SK-N-SH (cell line): ENCODE data around the gene TGM3. TPM values are rescaled to one million over a fixed set of nuclear protein-coding genes. Genes with fewer than 3 reads are reported as not detected.

Experiments
- CTCF ChIA-PET: fragments of 300-600, 350-600 bp; formaldehyde crosslinking; extraction: SDS; loops from one replicate; lab custom pipeline; 2021; lab: Yijun Ruan, JAX
- POLR2A ChIA-PET: fragments of 350-600 bp; sonication (Branson Sonifier 250); formaldehyde crosslinking; extraction: SDS; loops from one replicate; lab custom pipeline; 2020; ENCODE audit warnings: antibody characterized with exemption, inconsistent platforms; lab: Yijun Ruan, JAX
- DNase-seq: peaks from one replicate; pipeline ENCODE4 v3.0.0; 2012
- H2AFZ ChIP-seq: fragments of 200-600 bp; sonication (generic); 2 replicates; pipeline ENCODE4 v1.8.1; 2016; ENCODE audit warnings: antibody characterized with exemption, mild to moderate bottlenecking, low read depth
- H3F3A ChIP-seq: fragments of 200-600 bp; sonication (generic); replicated peaks from 2 replicates; pipeline ENCODE3; 2016; ENCODE audit warnings: antibody characterized with exemption, mild to moderate bottlenecking; ENCODE audit not compliant: insufficient read depth
- H3K27ac ChIP-seq, 2 experiments: fragments of 200-500 bp in 1 of 2; fragments of 200-600 bp in 1 of 2; sonication (Bioruptor generic) in 1 of 2; sonication (generic), shearing (Covaris generic) in 1 of 2; 2 replicates each; pipeline versions ENCODE4 v1.5.1 to v1.6.1; 2014 to 2016; ENCODE audit warnings: low read depth in 2 of 2, inconsistent platforms in 1 of 2, low read length in 1 of 2, mild to moderate bottlenecking in 1 of 2, mixed read lengths in 1 of 2
- H3K27me3 ChIP-seq: fragments of 200-600 bp; sonication (generic), shearing (Covaris generic); 2 replicates; pipeline ENCODE4 v1.6.1; 2016; ENCODE audit warnings: mixed run types; ENCODE audit not compliant: insufficient read depth
- H3K36me3 ChIP-seq, 2 experiments: fragments of 200-500 bp in 1 of 2; fragments of 200-600 bp in 1 of 2; sonication (Bioruptor generic) in 1 of 2; sonication (generic) in 1 of 2; replicated peaks in 1 of 2; 2 replicates each; pipeline versions ENCODE3 to v1.5.1; 2014 to 2016; ENCODE audit warnings: low read length in 1 of 2, mild to moderate bottlenecking in 1 of 2; ENCODE audit not compliant: insufficient read depth in 2 of 2, control insufficient read depth in 1 of 2
- H3K4me1 ChIP-seq, 2 experiments: fragments of 200-500 bp in 1 of 2; fragments of 200-600 bp in 1 of 2; sonication (Bioruptor generic) in 1 of 2; sonication (generic), shearing (Covaris generic) in 1 of 2; 2 replicates each; pipeline versions ENCODE4 v1.5.1 to v1.6.1; 2014 to 2016; ENCODE audit warnings: low read depth in 1 of 2, low read length in 1 of 2, mixed run types in 1 of 2; ENCODE audit not compliant: insufficient read depth in 2 of 2, control insufficient read depth in 1 of 2
- H3K4me2 ChIP-seq: fragments of 200-600 bp; sonication (generic), shearing (Covaris generic); 2 replicates; pipeline ENCODE4 v1.6.1; 2017; ENCODE audit warnings: mixed run types
- H3K4me3 ChIP-seq, 2 experiments: fragments of 200-500 bp in 1 of 2; fragments of 200-600 bp in 1 of 2; sonication (Bioruptor generic) in 1 of 2; sonication (generic), shearing (Covaris generic) in 1 of 2; 2 replicates each; pipeline versions ENCODE4 v1.5.1 to v1.8.1; 2014 to 2016; ENCODE audit warnings: low read depth in 2 of 2, inconsistent platforms in 1 of 2, low read length in 1 of 2, mild to moderate bottlenecking in 1 of 2, mixed read lengths in 1 of 2, moderate library complexity in 1 of 2
- H3K79me2 ChIP-seq: fragments of 200-600 bp; sonication (generic); 2 replicates; pipeline ENCODE4 v1.8.1; 2017; ENCODE audit warnings: mild to moderate bottlenecking; ENCODE audit not compliant: insufficient read depth
- H3K9ac ChIP-seq: fragments of 200-600 bp; sonication (generic); 2 replicates; pipeline ENCODE4 v1.6.1; 2017; ENCODE audit warnings: mixed run types
- H3K9me2 ChIP-seq: fragments of 200-600 bp; sonication (generic); 2 replicates; pipeline ENCODE4 v1.6.1; 2017; ENCODE audit warnings: mixed run types
- H3K9me3 ChIP-seq: fragments of 200-600 bp; sonication (generic); 2 replicates; pipeline ENCODE4 v1.6.1; 2017; ENCODE audit warnings: mixed run types, mild to moderate bottlenecking, moderate library complexity
- H4K20me1 ChIP-seq: fragments of 200-600 bp; sonication (generic); 2 replicates; pipeline ENCODE4 v1.6.1; 2017; ENCODE audit warnings: mild to moderate bottlenecking, mixed run types; ENCODE audit not compliant: insufficient read depth
- EZH2phosphoT487 ChIP-seq: fragments of 200-600 bp; sonication (generic); IDR thresholded peaks from 2 replicates; pipeline ENCODE4 v1.6.1; 2017; ENCODE audit warnings: low read depth, mixed run types, mild to moderate bottlenecking, antibody characterized with exemption, moderate library complexity, borderline replicate concordance
- MEF2A ChIP-seq: IDR thresholded peaks from 2 replicates; pipeline ENCODE4 v1.4.0; 2012; ENCODE audit warnings: low read depth, borderline replicate concordance
- NRF1 ChIP-seq: IDR thresholded peaks from 2 replicates; pipeline ENCODE4 v1.6.1; 2012; ENCODE audit warnings: low read depth, mild to moderate bottlenecking, low read length
- RCOR1 ChIP-seq: fragments of 150-350 bp; IDR thresholded peaks from 2 replicates; pipeline ENCODE4 v1.6.1; 2017; ENCODE audit warnings: antibody characterized with exemption, low read length
- RXRA ChIP-seq: IDR thresholded peaks from 2 replicates; pipeline ENCODE4 v1.4.0; 2012; ENCODE audit warnings: low read depth, mild to moderate bottlenecking, borderline replicate concordance
- TAF1 ChIP-seq: IDR thresholded peaks from 2 replicates; pipeline ENCODE4 v1.6.1; 2012; ENCODE audit warnings: low read depth, mild to moderate bottlenecking, low read length, moderate library complexity, borderline replicate concordance
- WGBS: methylation state at CpG from one replicate; pipeline ENCODE4 v1.1.6; 2017; ENCODE audit warnings: low lambda C conversion rate; 5-methylcytosine and 5-hydroxymethylcytosine counted together
- polyA plus RNA-seq, 3 experiments: library from polyadenylated mRNA; depleted of rRNA; stranded (reverse); fragments of >200 nt; gene quantifications; 2 replicates each; pipeline ENCODE4 v1.2.3, GENCODE V29; 2012
- TF ChIP-seq, protein P1 (sequence below): IDR thresholded peaks from 2 replicates; pipeline ENCODE4 v1.4.0; 2012; ENCODE audit warnings: low read depth, borderline replicate concordance
- TF ChIP-seq, protein P2 (sequence below): fragments of 150-350 bp; IDR thresholded peaks from 2 replicates; pipeline ENCODE4 v1.6.1; 2017; ENCODE audit warnings: antibody characterized with exemption, low read length, low read depth, borderline replicate concordance
- TF ChIP-seq, protein P3 (sequence below): fragments of 150-350 bp; IDR thresholded peaks from 2 replicates; pipeline ENCODE4 v1.6.1; 2016; ENCODE audit warnings: mild to moderate bottlenecking, low read depth, low read length
- TF ChIP-seq, protein P4 (sequence below): IDR thresholded peaks from 2 replicates; pipeline ENCODE4 v1.6.1; 2012; ENCODE audit warnings: mild to moderate bottlenecking, low read depth, low read length, moderate library complexity
- TF ChIP-seq, protein P5 (sequence below): IDR thresholded peaks from 2 replicates; pipeline ENCODE4 v1.4.0; 2012; ENCODE audit warnings: low read depth, borderline replicate concordance

TGM3 gene
- polyA plus RNA-seq, 1 of the 3 experiments (the other 2 are of a cell fraction) = not detected

DNA sequence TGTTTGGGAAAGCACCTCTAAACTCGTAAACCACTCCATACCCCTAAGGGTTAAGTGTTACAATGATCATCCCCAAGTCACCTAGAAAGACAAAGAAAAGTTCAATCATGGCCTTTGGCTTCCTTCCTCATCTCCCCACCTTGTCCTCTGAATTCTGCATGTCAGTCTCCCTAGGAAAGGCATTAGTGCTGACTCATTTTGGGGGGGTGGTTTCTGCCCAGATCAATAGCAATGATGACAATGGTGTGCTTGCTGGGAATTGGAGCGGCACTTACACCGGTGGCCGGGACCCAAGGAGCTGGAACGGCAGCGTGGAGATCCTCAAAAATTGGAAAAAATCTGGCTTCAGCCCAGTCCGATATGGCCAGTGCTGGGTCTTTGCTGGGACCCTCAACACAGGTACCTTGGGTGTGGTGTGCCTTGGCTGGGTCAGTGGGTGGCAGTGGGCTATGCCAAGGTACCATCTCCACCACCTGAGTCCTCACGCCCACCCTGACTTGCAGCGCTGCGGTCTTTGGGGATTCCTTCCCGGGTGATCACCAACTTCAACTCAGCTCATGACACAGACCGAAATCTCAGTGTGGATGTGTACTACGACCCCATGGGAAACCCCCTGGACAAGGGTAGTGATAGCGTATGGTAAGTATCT is 21.2 kb downstream of the TGM3 start:
- Histone ChIP-seq H2AFZ (no peak overlapping the region), H3K27me3 (no peaks in the 10 kb centered on the region; the same call in 1 of the 2 replicates), H4K20me1 (no peaks in the 10 kb centered on the region), H3K9me3 (no peaks in the 10 kb centered on the region), H3K4me3 (no peak overlapping the region), H3F3A (no peaks in the 10 kb centered on the region), H3K36me3 (no peaks in the 10 kb centered on the region), H3K4me1 (peaks cover 0 to 6% of the 10 kb centered on the region in 2 experiments; a peak in 1 of 4 replicates), H3K4me2 (no peak overlapping the region), H3K9me2 (no peaks in the 10 kb centered on the region), H3K79me2 (no peaks in the 10 kb centered on the region), H3K27ac (no peak overlapping the region), H3K9ac (no peak overlapping the region)
- CTCF ChIA-PET = no interaction called here
- WGBS = 78% methylated on average over 14 of the region's 14 CpGs
- no peak for DNase-seq
- TF ChIP-seq TAF1 (no peak), EZH2phosphoT487 (no peak)
- POLR2A ChIA-PET = no interaction called here

DNA sequence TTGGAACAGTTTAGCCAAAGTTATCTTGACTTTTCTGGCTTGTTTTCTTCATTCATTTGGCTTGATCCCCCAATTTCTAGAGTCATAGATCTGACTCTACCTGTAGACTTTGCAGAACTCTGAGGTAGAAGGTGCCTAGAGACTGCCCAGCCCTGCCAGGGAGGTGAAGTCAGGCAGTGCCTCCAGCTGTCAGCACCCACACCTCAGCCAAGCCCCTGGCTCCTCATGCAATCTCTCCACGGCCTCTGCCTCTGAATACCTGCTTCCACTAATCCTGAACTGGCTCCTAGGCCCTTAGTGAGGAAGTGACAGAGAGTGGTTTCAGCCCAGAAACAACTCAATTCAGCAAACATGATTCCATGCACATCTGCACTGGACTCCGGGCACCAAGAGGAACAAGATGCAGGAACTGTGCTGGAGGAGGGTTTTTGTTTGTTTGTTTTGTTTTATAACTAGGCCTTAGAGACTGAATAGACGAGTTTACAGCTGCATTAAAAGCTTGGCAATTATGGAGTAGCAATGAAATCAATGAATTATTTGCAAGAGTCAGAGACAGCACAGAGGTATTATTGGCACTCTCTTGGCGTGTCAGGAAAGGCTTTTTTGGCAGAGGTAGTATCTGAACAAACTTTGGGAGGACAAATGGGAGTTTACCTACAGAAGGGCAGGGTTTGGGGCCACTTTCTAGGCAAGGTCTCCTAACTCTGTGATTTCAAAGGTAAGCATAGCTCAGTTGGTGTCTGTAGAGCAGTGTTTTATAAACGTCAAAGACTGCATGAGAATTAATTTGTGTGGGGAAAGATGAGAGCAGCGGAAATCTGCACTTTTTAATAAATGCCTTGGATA is 25.2 kb downstream of the TGM3 start:
- 34% methylated on average over 6 of the region's 6 CpGs for WGBS
- Histone ChIP-seq H3K9me3 (no peaks in the 10 kb centered on the region), H3K36me3 (no peaks in the 10 kb centered on the region), H3K4me3 (no peak overlapping the region), H4K20me1 (no peaks in the 10 kb centered on the region), H3K27ac (no peak overlapping the region), H2AFZ (no peak overlapping the region), H3K9ac (no peak overlapping the region)
- POLR2A ChIA-PET = no interaction called here
- TF ChIP-seq, protein P1, sequence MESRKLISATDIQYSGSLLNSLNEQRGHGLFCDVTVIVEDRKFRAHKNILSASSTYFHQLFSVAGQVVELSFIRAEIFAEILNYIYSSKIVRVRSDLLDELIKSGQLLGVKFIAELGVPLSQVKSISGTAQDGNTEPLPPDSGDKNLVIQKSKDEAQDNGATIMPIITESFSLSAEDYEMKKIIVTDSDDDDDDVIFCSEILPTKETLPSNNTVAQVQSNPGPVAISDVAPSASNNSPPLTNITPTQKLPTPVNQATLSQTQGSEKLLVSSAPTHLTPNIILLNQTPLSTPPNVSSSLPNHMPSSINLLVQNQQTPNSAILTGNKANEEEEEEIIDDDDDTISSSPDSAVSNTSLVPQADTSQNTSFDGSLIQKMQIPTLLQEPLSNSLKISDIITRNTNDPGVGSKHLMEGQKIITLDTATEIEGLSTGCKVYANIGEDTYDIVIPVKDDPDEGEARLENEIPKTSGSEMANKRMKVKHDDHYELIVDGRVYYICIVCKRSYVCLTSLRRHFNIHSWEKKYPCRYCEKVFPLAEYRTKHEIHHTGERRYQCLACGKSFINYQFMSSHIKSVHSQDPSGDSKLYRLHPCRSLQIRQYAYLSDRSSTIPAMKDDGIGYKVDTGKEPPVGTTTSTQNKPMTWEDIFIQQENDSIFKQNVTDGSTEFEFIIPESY = no peak
- TF ChIP-seq MEF2A = no peak
- TF ChIP-seq RXRA = no peak
- TF ChIP-seq NRF1 = no peak
- TF ChIP-seq, protein P2, sequence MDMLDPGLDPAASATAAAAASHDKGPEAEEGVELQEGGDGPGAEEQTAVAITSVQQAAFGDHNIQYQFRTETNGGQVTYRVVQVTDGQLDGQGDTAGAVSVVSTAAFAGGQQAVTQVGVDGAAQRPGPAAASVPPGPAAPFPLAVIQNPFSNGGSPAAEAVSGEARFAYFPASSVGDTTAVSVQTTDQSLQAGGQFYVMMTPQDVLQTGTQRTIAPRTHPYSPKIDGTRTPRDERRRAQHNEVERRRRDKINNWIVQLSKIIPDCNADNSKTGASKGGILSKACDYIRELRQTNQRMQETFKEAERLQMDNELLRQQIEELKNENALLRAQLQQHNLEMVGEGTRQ = no peak
- TF ChIP-seq, protein P3, sequence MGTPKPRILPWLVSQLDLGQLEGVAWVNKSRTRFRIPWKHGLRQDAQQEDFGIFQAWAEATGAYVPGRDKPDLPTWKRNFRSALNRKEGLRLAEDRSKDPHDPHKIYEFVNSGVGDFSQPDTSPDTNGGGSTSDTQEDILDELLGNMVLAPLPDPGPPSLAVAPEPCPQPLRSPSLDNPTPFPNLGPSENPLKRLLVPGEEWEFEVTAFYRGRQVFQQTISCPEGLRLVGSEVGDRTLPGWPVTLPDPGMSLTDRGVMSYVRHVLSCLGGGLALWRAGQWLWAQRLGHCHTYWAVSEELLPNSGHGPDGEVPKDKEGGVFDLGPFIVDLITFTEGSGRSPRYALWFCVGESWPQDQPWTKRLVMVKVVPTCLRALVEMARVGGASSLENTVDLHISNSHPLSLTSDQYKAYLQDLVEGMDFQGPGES = no peak
- no peak for TF ChIP-seq RCOR1
- TF ChIP-seq, protein P4, sequence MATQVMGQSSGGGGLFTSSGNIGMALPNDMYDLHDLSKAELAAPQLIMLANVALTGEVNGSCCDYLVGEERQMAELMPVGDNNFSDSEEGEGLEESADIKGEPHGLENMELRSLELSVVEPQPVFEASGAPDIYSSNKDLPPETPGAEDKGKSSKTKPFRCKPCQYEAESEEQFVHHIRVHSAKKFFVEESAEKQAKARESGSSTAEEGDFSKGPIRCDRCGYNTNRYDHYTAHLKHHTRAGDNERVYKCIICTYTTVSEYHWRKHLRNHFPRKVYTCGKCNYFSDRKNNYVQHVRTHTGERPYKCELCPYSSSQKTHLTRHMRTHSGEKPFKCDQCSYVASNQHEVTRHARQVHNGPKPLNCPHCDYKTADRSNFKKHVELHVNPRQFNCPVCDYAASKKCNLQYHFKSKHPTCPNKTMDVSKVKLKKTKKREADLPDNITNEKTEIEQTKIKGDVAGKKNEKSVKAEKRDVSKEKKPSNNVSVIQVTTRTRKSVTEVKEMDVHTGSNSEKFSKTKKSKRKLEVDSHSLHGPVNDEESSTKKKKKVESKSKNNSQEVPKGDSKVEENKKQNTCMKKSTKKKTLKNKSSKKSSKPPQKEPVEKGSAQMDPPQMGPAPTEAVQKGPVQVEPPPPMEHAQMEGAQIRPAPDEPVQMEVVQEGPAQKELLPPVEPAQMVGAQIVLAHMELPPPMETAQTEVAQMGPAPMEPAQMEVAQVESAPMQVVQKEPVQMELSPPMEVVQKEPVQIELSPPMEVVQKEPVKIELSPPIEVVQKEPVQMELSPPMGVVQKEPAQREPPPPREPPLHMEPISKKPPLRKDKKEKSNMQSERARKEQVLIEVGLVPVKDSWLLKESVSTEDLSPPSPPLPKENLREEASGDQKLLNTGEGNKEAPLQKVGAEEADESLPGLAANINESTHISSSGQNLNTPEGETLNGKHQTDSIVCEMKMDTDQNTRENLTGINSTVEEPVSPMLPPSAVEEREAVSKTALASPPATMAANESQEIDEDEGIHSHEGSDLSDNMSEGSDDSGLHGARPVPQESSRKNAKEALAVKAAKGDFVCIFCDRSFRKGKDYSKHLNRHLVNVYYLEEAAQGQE = no peak
- TF ChIP-seq, protein P5, sequence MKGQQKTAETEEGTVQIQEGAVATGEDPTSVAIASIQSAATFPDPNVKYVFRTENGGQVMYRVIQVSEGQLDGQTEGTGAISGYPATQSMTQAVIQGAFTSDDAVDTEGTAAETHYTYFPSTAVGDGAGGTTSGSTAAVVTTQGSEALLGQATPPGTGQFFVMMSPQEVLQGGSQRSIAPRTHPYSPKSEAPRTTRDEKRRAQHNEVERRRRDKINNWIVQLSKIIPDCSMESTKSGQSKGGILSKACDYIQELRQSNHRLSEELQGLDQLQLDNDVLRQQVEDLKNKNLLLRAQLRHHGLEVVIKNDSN = no peak
- TF ChIP-seq, all 33 proteins: peak for 0
- DNase-seq = no peak
- Histone ChIP-seq H3K27me3 (peaks cover 7% of the 10 kb centered on the region; the same call in 1 of the 2 replicates), H3K4me2 (no peak overlapping the region), H3K4me1 (no peaks in the 10 kb centered on the region), H3K9me2 (no peaks in the 10 kb centered on the region; the same call in 1 of the 2 replicates), H3F3A (no peaks in the 10 kb centered on the region), H3K79me2 (no peaks in the 10 kb centered on the region)
- CTCF ChIA-PET = no interaction called here
